K562 (cell line): ENCODE results near the gene UBE2D2. TPM values are rescaled to one million over a fixed set of nuclear protein-coding genes. Genes with fewer than 3 reads are reported as not detected.

Source experiments
- AFF4 ChIP-seq: sonication (generic); formaldehyde crosslinking; IDR thresholded peaks from 2 replicates; pipeline ENCODE4 v1.8.0; 2023; ENCODE audit warnings: mild to moderate bottlenecking, missing genetic modification reagents
- ATF7 ChIP-seq: fragments of 450-650 bp; IDR thresholded peaks from 2 replicates; pipeline ENCODE4 v1.7.1; 2014; ENCODE audit warnings: mild to moderate bottlenecking, moderate library complexity
- BCOR ChIP-seq: fragments of 450-650 bp; IDR thresholded peaks from 2 replicates; pipeline ENCODE4 v1.6.1; 2016
- BRCA1 ChIP-seq, 2 experiments: fragments of 450-650 bp in 1 of 2; sonication (generic) in 1 of 2; formaldehyde crosslinking in 1 of 2; IDR thresholded peaks; 2 replicates each; pipeline versions ENCODE4 v1.5.0 to v1.6.1; 2017 to 2020; ENCODE audit warnings: mild to moderate bottlenecking in 1 of 2, missing genetic modification reagents in 1 of 2
- DDX20 ChIP-seq: fragments of 450-650 bp; IDR thresholded peaks from 2 replicates; pipeline ENCODE4 v1.6.1; 2016; ENCODE audit warnings: missing genetic modification characterization, low read depth, mild to moderate bottlenecking, missing compliant biosample characterization, moderate library complexity
- FIP1L1 ChIP-seq: fragments of 200-400 bp; formaldehyde crosslinking; IDR thresholded peaks from 2 replicates; pipeline ENCODE4 v1.6.1; 2018; ENCODE audit warnings: mild to moderate bottlenecking, low read depth, low read length; ENCODE audit not compliant: poor library complexity, severe bottlenecking
- FOS ChIP-seq: IDR thresholded peaks from 3 replicates; pipeline ENCODE4 v1.6.1; 2011; ENCODE audit not compliant: insufficient read length; ENCODE audit errors: extremely low read depth
- HDAC2 ChIP-seq: fragments of 450-650 bp; IDR thresholded peaks from 2 replicates; pipeline ENCODE4 v1.6.1; 2016; ENCODE audit warnings: mild to moderate bottlenecking
- HES1 ChIP-seq: fragments of 450-650 bp; IDR thresholded peaks from 2 replicates; pipeline ENCODE4 v1.6.1; 2016; ENCODE audit warnings: low read depth, mild to moderate bottlenecking, moderate library complexity
- HMG20B ChIP-seq: fragments of 250-450 bp; sonication (Bioruptor Pico); IDR thresholded peaks from 2 replicates; pipeline ENCODE4 v1.5.0; 2021; ENCODE audit warnings: mild to moderate bottlenecking
- LARP7 ChIP-seq: fragments of 450-650 bp; IDR thresholded peaks from 2 replicates; pipeline ENCODE4 v1.6.1; 2016
- MTA2 ChIP-seq: fragments of 450-650 bp; IDR thresholded peaks from 2 replicates; pipeline ENCODE4 v1.6.1; 2016; ENCODE audit warnings: low read depth
- NFATC3 ChIP-seq: fragments of 450-650 bp; IDR thresholded peaks from 2 replicates; pipeline ENCODE4 v1.6.1; 2017; ENCODE audit warnings: mild to moderate bottlenecking
- PTRF ChIP-seq: fragments of 450-650 bp; IDR thresholded peaks from 2 replicates; pipeline ENCODE4 v1.6.1; 2016; ENCODE audit warnings: mild to moderate bottlenecking, missing genetic modification characterization, missing compliant biosample characterization
- STAT6 ChIP-seq: sonication (generic); formaldehyde crosslinking; IDR thresholded peaks from 2 replicates; pipeline ENCODE4 v1.8.1; 2023; ENCODE audit warnings: mild to moderate bottlenecking, missing genetic modification reagents
- TAL1 ChIP-seq: fragments of 450-650 bp; IDR thresholded peaks from 2 replicates; pipeline ENCODE4 v1.6.1; 2016; ENCODE audit warnings: mild to moderate bottlenecking
- TEAD4 ChIP-seq, 2 experiments: sonication (generic) in 1 of 2; formaldehyde crosslinking in 1 of 2; IDR thresholded peaks; 2 replicates each; pipeline versions ENCODE4 v1.6.1 to v1.8.0; 2012 to 2022; ENCODE audit warnings: borderline replicate concordance in 1 of 2, inconsistent platforms in 1 of 2, low read length in 1 of 2, mild to moderate bottlenecking in 1 of 2, missing genetic modification reagents in 1 of 2
- USF1 ChIP-seq: sonication (generic); formaldehyde crosslinking; IDR thresholded peaks from 2 replicates; pipeline ENCODE4 v1.9.0; 2022; ENCODE audit warnings: mild to moderate bottlenecking, missing genetic modification reagents
- ZNF589 ChIP-seq: fragments of 200-800 bp; sonication (Bioruptor generic); IDR thresholded peaks from 2 replicates; pipeline ENCODE4 v1.6.1; 2016; ENCODE audit warnings: low read depth, missing genetic modification characterization, missing compliant biosample characterization
- polyA plus RNA-seq, 8 experiments: library from polyadenylated mRNA; depleted of rRNA in 4 of 8; stranded (reverse) in 5 of 8; unstranded in 3 of 8; fragments of >200 nt; fragmentation: Nextera tagmentation in 2 of 8; fragmentation: Illumina TruSeq in 1 of 8; extraction: Ambion mirVana in 2 of 8; extraction: Trizol in 1 of 8; gene quantifications; 2 replicates each; pipeline versions ENCODE4 v1.2.1 to v1.2.3, GENCODE V29; 2011 to 2014; ENCODE audit warnings: inconsistent platforms in 1 of 8, missing spikeins in 1 of 8
- total RNA-seq, 7 experiments: library from RNA; depleted of rRNA in 6 of 7; stranded (reverse); fragments of >200 nt in 6 of 7; fragmentation: Illumina TruSeq in 2 of 7; extraction: Trizol in 2 of 7; gene quantifications; 2 replicates each; pipeline versions ENCODE4 v1.2.1 to v1.2.3, GENCODE V29; 2011 to 2021; ENCODE audit warnings: low replicate concordance in 1 of 7
- TF ChIP-seq, protein P1 (sequence below), 2 experiments: fragments of 450-650 bp in 1 of 2; sonication (generic) in 1 of 2; formaldehyde crosslinking; conservative IDR thresholded peaks; 2 replicates each; pipeline versions ENCODE4 v1.4.0 to v1.8.1; 2020 to 2022; ENCODE audit warnings: mild to moderate bottlenecking in 1 of 2, missing genetic modification reagents in 1 of 2

Gene UBE2D2
- total and polyA plus RNA-seq, 9 of the 15 experiments (the other 6 are each of a cell fraction or from before 2014, with no cell fraction given) = 53.6 to 198 (median 122) TPM

GRCh38 chr5:139637438-139638089 is 76.4 kb downstream of the UBE2D2 start (continued):
- TF ChIP-seq TEAD4 (IDR thresholded peaks at IDR 0.05; ENCODE audit: low read length) = peak; percentile 61
- TF ChIP-seq TEAD4 (CRISPR knock-in tag; IDR thresholded peaks at IDR 0.05; ENCODE audit: borderline replicate concordance) = no peak
- no peak for TF ChIP-seq ZNF589 (CRISPR knock-in tag)
- TF ChIP-seq USF1 (CRISPR knock-in tag) = no peak
- TF ChIP-seq BCOR = peak; percentile 74
- no peak for TF ChIP-seq LARP7
- TF ChIP-seq MTA2 = peak; percentile 64; the same call in 1 of the 2 replicates
- TF ChIP-seq TAL1 = peak; percentile 78
- TF ChIP-seq FIP1L1 = peak; percentile 96
- TF ChIP-seq FOS = no peak
- TF ChIP-seq DDX20 (tag) = no peak
- peak; percentile 96 for TF ChIP-seq AFF4 (CRISPR knock-in tag)
- TF ChIP-seq, protein P1, sequence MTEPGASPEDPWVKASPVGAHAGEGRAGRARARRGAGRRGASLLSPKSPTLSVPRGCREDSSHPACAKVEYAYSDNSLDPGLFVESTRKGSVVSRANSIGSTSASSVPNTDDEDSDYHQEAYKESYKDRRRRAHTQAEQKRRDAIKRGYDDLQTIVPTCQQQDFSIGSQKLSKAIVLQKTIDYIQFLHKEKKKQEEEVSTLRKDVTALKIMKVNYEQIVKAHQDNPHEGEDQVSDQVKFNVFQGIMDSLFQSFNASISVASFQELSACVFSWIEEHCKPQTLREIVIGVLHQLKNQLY (CRISPR knock-in tag; conservative IDR thresholded peaks at IDR 0.05) = 0 out of 4 replicates have a peak, but pooled peaks of 1 of the 2 experiments have one; percentile 47
- TF ChIP-seq STAT6 (CRISPR knock-in tag) = no peak
- peak; percentile 71 for TF ChIP-seq HDAC2
- TF ChIP-seq BRCA1 (IDR thresholded peaks at IDR 0.05) = no peak
- TF ChIP-seq BRCA1 (CRISPR knock-in tag; IDR thresholded peaks at IDR 0.05) = no peak
- no peak for TF ChIP-seq NFATC3
- TF ChIP-seq PTRF (tag) = no peak
- no peak for TF ChIP-seq HES1
- TF ChIP-seq HMG20B (CRISPR knock-in tag) = no peak
- TF ChIP-seq ATF7 = peak; percentile 87
